Activated B cell treated with CpG ODN at 0.5 μM for 24 hours (primary cell): ENCODE data around the gene VSIG10L2. TPM values are rescaled to one million over a fixed set of nuclear protein-coding genes. Genes with fewer than 3 reads are reported as not detected.
"Not testable (repeated sequence)": the region's sequence is repeated elsewhere in the genome, so short reads cannot be mapped to it uniquely, and the experiment has no call there.

Experiments
- ATAC-seq: fragments of 200-7000 bp; cut with Tn5 transposase; one replicate; pipeline ENCODE4 v1.10.0; 2021; ENCODE audit warnings: low read depth, mild to moderate bottlenecking, moderate library complexity
- CTCF ChIA-PET: fragments of 350-600 bp; sonication (Branson Sonifier 250); formaldehyde crosslinking; loops from one replicate; lab custom pipeline; 2021; ENCODE audit warnings: antibody characterized with exemption; lab: Charles Lee
- POLR2A ChIA-PET: fragments of 350-600 bp; sonication (Branson Sonifier 250); formaldehyde crosslinking; loops from one replicate; lab custom pipeline; 2021; ENCODE audit warnings: antibody characterized with exemption; lab: Charles Lee
- DNase-seq: peaks from one replicate; pipeline ENCODE4 v3.0.0; 2022
- H3K27ac Mint-ChIP-seq: one replicate; pipeline ENCODE4 v1.8.0; 2020; ENCODE audit warnings: mixed read lengths
- H3K27me3 Mint-ChIP-seq: one replicate; pipeline ENCODE4 v1.8.0; 2021; ENCODE audit warnings: mixed read lengths
- H3K36me3 Mint-ChIP-seq: one replicate; pipeline ENCODE4 v1.8.0; 2021; ENCODE audit warnings: low read depth, mixed read lengths
- H3K4me1 Mint-ChIP-seq: one replicate; pipeline ENCODE4 v1.8.0; 2021; ENCODE audit warnings: mixed read lengths
- H3K4me3 Mint-ChIP-seq: one replicate; pipeline ENCODE4 v1.8.0; 2020; ENCODE audit warnings: mild to moderate bottlenecking, mixed read lengths
- H3K9me3 Mint-ChIP-seq: one replicate; pipeline ENCODE4 v1.8.0; 2020; ENCODE audit warnings: mixed read lengths
- CTCF ChIP-seq: fragments of 200-600 bp; IDR thresholded peaks from one replicate; pipeline ENCODE4 v1.8.0; 2022; ENCODE audit warnings: antibody characterized with exemption, mild to moderate bottlenecking
- intact Hi-C: fragments of 100-400 bp; cut with micrococcal nuclease; formaldehyde crosslinking; loops from one replicate; pipeline ENCODE4 v1.15.1; 2024
- total RNA-seq: library from RNA; stranded (reverse); gene quantifications from 2 replicates; pipeline ENCODE4 v1.2.3, GENCODE V29; 2022

Gene VSIG10L2
- total RNA-seq, 1 donor from 2014 or later = not detected

- POLR2A ChIA-PET = no interaction called here
- CTCF ChIA-PET = no interaction called here
- H3K27me3 Mint-ChIP-seq = peaks cover 4% of the 10 kb centered on the region
Observed at GRCh38 chr11:125980436-125980835, 34.6 kb downstream of the VSIG10L2 start.

GRCh38 chr11:125982348-125982730 is 36.5 kb downstream of the VSIG10L2 start:
- Mint-ChIP-seq H3K9me3 (no peaks in the 10 kb centered on the region), H3K27ac (no peak overlapping the region), H3K27me3 (no peaks in the 10 kb centered on the region), H3K4me3 (no peak overlapping the region), H3K36me3 (no peaks in the 10 kb centered on the region), H3K4me1 (no peaks in the 10 kb centered on the region)
- ChIA-PET CTCF (no interaction called here), POLR2A (no interaction called here)
- intact Hi-C loops = no loop called here
- DNase-seq = no peak
- no peak for TF ChIP-seq CTCF
- no peak for ATAC-seq

More at GRCh38 chr11:125980436-125980835, 34.6 kb downstream of the VSIG10L2 start:
- H3K36me3 Mint-ChIP-seq = no peaks in the 10 kb centered on the region
- no peak for ATAC-seq
- intact Hi-C loops = no loop called here
- H3K4me3 Mint-ChIP-seq = no peak overlapping the region
- no peaks in the 10 kb centered on the region for H3K4me1 Mint-ChIP-seq
- TF ChIP-seq CTCF = no peak
- H3K27ac Mint-ChIP-seq = no peak overlapping the region
- no peaks in the 10 kb centered on the region for H3K9me3 Mint-ChIP-seq
- no peak for DNase-seq

- H3K4me1 Mint-ChIP-seq, H3K9me3 Mint-ChIP-seq, H3K36me3 Mint-ChIP-seq, CTCF ChIA-PET, H3K27me3 Mint-ChIP-seq, intact Hi-C loops, H3K27ac Mint-ChIP-seq, POLR2A ChIA-PET, DNase-seq, ATAC-seq, H3K4me3 Mint-ChIP-seq: not testable (repeated sequence)
Observed at GRCh38 chr11:125985956-125986355, 40.1 kb downstream of the VSIG10L2 start.

GRCh38 chr11:125987066-125987641 is 41.3 kb downstream of the VSIG10L2 start:
- DNase-seq = no peak
- no peaks in the 10 kb centered on the region for H3K4me1 Mint-ChIP-seq
- ChIA-PET POLR2A (no interaction called here), CTCF (no interaction called here)
- ATAC-seq = no peak
- H3K27me3 Mint-ChIP-seq = no peaks in the 10 kb centered on the region
- TF ChIP-seq CTCF = no peak
- no peaks in the 10 kb centered on the region for H3K9me3 Mint-ChIP-seq
- H3K4me3 Mint-ChIP-seq = no peak overlapping the region
- no peak overlapping the region for H3K27ac Mint-ChIP-seq
- H3K36me3 Mint-ChIP-seq = no peaks in the 10 kb centered on the region
- intact Hi-C loops = no loop called here

GRCh38 chr11:125990244-125990643 is 44.4 kb downstream of the VSIG10L2 start:
- intact Hi-C loops = no loop called here
- Mint-ChIP-seq H3K4me3 (no peak overlapping the region), H3K27ac (no peak overlapping the region), H3K36me3 (no peaks in the 10 kb centered on the region), H3K27me3 (no peaks in the 10 kb centered on the region), H3K9me3 (no peaks in the 10 kb centered on the region), H3K4me1 (no peaks in the 10 kb centered on the region)
- ChIA-PET POLR2A (no interaction called here), CTCF (no interaction called here)
- no peak for TF ChIP-seq CTCF
- DNase-seq (no peak), ATAC-seq (no peak)

GRCh38 chr11:125992893-125993292 is 47.0 kb downstream of the VSIG10L2 start:
- Mint-ChIP-seq H3K27ac (no peak overlapping the region), H3K27me3 (no peaks in the 10 kb centered on the region), H3K9me3 (no peaks in the 10 kb centered on the region), H3K4me1 (no peaks in the 10 kb centered on the region), H3K36me3 (no peaks in the 10 kb centered on the region), H3K4me3 (no peak overlapping the region)
- TF ChIP-seq CTCF = no peak
- no peak for DNase-seq
- ChIA-PET POLR2A (no interaction called here), CTCF (no interaction called here)
- no peak for ATAC-seq
- intact Hi-C loops = no loop called here
